ENCODE results near the gene PGLYRP1.

- TF ChIP-seq, protein P1, sequence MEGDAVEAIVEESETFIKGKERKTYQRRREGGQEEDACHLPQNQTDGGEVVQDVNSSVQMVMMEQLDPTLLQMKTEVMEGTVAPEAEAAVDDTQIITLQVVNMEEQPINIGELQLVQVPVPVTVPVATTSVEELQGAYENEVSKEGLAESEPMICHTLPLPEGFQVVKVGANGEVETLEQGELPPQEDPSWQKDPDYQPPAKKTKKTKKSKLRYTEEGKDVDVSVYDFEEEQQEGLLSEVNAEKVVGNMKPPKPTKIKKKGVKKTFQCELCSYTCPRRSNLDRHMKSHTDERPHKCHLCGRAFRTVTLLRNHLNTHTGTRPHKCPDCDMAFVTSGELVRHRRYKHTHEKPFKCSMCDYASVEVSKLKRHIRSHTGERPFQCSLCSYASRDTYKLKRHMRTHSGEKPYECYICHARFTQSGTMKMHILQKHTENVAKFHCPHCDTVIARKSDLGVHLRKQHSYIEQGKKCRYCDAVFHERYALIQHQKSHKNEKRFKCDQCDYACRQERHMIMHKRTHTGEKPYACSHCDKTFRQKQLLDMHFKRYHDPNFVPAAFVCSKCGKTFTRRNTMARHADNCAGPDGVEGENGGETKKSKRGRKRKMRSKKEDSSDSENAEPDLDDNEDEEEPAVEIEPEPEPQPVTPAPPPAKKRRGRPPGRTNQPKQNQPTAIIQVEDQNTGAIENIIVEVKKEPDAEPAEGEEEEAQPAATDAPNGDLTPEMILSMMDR (IDR thresholded peaks at IDR 0.05) = peak; percentile 25
- TF ChIP-seq, protein P2, sequence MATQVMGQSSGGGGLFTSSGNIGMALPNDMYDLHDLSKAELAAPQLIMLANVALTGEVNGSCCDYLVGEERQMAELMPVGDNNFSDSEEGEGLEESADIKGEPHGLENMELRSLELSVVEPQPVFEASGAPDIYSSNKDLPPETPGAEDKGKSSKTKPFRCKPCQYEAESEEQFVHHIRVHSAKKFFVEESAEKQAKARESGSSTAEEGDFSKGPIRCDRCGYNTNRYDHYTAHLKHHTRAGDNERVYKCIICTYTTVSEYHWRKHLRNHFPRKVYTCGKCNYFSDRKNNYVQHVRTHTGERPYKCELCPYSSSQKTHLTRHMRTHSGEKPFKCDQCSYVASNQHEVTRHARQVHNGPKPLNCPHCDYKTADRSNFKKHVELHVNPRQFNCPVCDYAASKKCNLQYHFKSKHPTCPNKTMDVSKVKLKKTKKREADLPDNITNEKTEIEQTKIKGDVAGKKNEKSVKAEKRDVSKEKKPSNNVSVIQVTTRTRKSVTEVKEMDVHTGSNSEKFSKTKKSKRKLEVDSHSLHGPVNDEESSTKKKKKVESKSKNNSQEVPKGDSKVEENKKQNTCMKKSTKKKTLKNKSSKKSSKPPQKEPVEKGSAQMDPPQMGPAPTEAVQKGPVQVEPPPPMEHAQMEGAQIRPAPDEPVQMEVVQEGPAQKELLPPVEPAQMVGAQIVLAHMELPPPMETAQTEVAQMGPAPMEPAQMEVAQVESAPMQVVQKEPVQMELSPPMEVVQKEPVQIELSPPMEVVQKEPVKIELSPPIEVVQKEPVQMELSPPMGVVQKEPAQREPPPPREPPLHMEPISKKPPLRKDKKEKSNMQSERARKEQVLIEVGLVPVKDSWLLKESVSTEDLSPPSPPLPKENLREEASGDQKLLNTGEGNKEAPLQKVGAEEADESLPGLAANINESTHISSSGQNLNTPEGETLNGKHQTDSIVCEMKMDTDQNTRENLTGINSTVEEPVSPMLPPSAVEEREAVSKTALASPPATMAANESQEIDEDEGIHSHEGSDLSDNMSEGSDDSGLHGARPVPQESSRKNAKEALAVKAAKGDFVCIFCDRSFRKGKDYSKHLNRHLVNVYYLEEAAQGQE (IDR thresholded peaks at IDR 0.05; ENCODE audit: insufficient read depth in 1 of 2, low read depth in 2 of 2, low read length in 1 of 2) = no peak
Observed at GRCh38 chr19:46014941-46015686, 7.7 kb downstream of the PGLYRP1 start.
